Common myeloid progenitor, CD34-positive (primary cell): ENCODE results near the gene RELT.

Experiments
- CTCF ChIA-PET: fragments of 350-600 bp; sonication (Branson Sonifier 250); formaldehyde crosslinking; loops from one replicate; lab custom pipeline; 2021; ENCODE audit warnings: antibody characterized with exemption; lab: Charles Lee
- POLR2A ChIA-PET: fragments of 350-600 bp; sonication (Branson Sonifier 250); formaldehyde crosslinking; loops from one replicate; lab custom pipeline; 2021; ENCODE audit warnings: antibody characterized with exemption; lab: Charles Lee
- DNase-seq, 3 donors: peaks; one replicate each; pipeline versions ENCODE4 v3.0.0 to v3.0.0-alpha.2; 2013
- H3K27ac ChIP-seq, 2 experiments: 1 replicate in 1 of 2; 2 replicates in 1 of 2; pipeline ENCODE4 v1.7.0; 2013; ENCODE audit warnings: inconsistent platforms in 2 of 2, low read length in 2 of 2, mild to moderate bottlenecking in 2 of 2, low read depth in 1 of 2, moderate library complexity in 1 of 2; ENCODE audit not compliant: severe bottlenecking in 2 of 2, insufficient read depth in 1 of 2, poor library complexity in 1 of 2
- H3K27me3 ChIP-seq, 5 experiments: replicated peaks in 2 of 5; 1 replicate in 3 of 5; 2 replicates in 2 of 5; pipeline versions ENCODE4 v1.6.1 to v1.7.0; 2013; ENCODE audit warnings: low read length in 4 of 5, mild to moderate bottlenecking in 2 of 5, moderate library complexity in 2 of 5, inconsistent platforms in 1 of 5; ENCODE audit not compliant: insufficient read depth in 5 of 5, control insufficient read depth in 4 of 5
- H3K36me3 ChIP-seq, 4 experiments: 1 replicate in 2 of 4; 2 replicates in 2 of 4; pipeline versions ENCODE4 v1.6.1 to v1.7.0; 2013; ENCODE audit warnings: low read length in 3 of 4, control low read depth in 1 of 4, mild to moderate bottlenecking in 1 of 4; ENCODE audit not compliant: control insufficient read depth in 4 of 4, insufficient read depth in 4 of 4
- H3K4me1 ChIP-seq, 4 experiments: 1 replicate in 3 of 4; 2 replicates in 1 of 4; pipeline versions ENCODE4 v1.6.1 to v1.7.1; 2013; ENCODE audit warnings: low read length in 3 of 4, mild to moderate bottlenecking in 3 of 4, control low read depth in 1 of 4, inconsistent platforms in 1 of 4, moderate library complexity in 1 of 4; ENCODE audit not compliant: control insufficient read depth in 4 of 4, insufficient read depth in 4 of 4; ENCODE audit errors: control extremely low read depth in 1 of 4
- H3K4me3 ChIP-seq, 7 experiments: 1 replicate in 4 of 7; 2 replicates in 3 of 7; pipeline versions ENCODE4 v1.5.1 to v1.7.0; 2013; ENCODE audit warnings: mild to moderate bottlenecking in 7 of 7, low read length in 6 of 7, moderate library complexity in 6 of 7, inconsistent platforms in 2 of 7, low read depth in 2 of 7, control low read depth in 1 of 7; ENCODE audit not compliant: insufficient read depth in 4 of 7, control insufficient read depth in 1 of 7; ENCODE audit errors: extremely low read depth in 1 of 7
- H3K9me3 ChIP-seq, 5 experiments: 1 replicate in 4 of 5; 2 replicates in 1 of 5; pipeline versions ENCODE4 v1.6.1 to v1.7.1; 2013; ENCODE audit warnings: low read length in 4 of 5, mild to moderate bottlenecking in 2 of 5, inconsistent platforms in 1 of 5, low read depth in 1 of 5, moderate library complexity in 1 of 5; ENCODE audit not compliant: control insufficient read depth in 4 of 5, insufficient read depth in 2 of 5; ENCODE audit errors: control extremely low read depth in 1 of 5
- WGBS: methylation state at CpG from one replicate; pipeline ENCODE4 v1.1.5; 2013; ENCODE audit not compliant: insufficient coverage; 5-methylcytosine and 5-hydroxymethylcytosine counted together

RELT gene

DNA sequence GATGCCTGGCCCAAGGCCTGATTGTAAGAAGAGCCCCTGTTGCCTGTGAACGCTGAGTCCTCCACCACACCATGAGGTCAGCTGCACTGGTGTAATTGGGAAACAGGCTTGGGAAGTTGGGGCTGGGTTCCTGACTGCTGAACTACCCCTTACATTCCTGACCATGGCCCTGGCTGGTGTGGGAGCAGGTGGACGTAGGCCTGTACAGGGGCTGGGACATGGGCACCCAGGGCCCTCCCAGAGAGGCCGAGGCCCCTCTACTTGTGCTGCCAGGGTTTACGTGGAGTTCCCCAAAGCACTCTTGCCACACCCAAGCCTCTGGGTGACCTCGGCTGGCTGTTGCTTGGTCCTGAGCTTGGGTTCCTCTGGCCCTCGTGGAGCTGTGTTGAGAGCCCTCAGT lies 5.4 kb downstream of the RELT start:
- CTCF ChIA-PET, result interaction anchor here (0.7 to 1.3 kb wide), 3 partner anchors 8 to 223 kb away, joined by 3 to 4 read pairs (median 3); no protein-coding TSS in a partner anchor
- Histone ChIP-seq H3K27ac (no peak overlapping the region), H3K36me3 (peaks cover 0 to 48% (median 0%) of the 10 kb centered on the region in 4 experiments), H3K27me3 (no peaks in the 10 kb centered on the region), H3K4me3 (no peak overlapping the region), H3K9me3 (no peaks in the 10 kb centered on the region), H3K4me1 (peaks cover 14 to 100% (median 97%) of the 10 kb centered on the region in 4 experiments)
- 56% methylated on average over 6 of the region's 6 CpGs for WGBS
- no peak for DNase-seq
- POLR2A ChIA-PET, result no interaction called here

DNA sequence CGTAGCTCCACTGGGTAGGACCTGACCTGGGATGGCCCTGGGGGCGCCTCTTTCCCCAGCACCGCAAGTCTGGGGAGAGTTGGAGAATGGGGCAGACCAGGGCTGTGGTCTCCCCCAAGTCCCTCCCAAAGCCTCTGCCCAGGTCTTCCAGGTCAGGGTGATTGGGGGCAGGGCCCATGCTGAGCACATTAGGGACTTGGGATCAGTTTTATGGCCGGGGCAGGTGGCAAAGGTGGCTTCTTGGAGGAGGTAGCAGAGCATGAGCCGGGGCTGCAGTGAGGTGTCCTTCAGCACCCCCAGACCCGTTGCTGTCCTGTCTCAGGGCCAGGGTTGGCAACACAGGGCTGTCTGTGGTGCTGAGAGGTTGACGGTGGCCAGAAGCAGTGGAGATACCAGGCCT lies 6.0 kb downstream of the RELT start:
- no peaks in the 10 kb centered on the region for H3K27me3 ChIP-seq
- H3K9me3 ChIP-seq, result no peaks in the 10 kb centered on the region
- POLR2A ChIA-PET, result no interaction called here
- CTCF ChIA-PET, result interaction anchor here (0.8 to 1.4 kb wide), 5 partner anchors 9 to 223 kb away, joined by 3 to 5 read pairs (median 3); no protein-coding TSS in a partner anchor
- peaks cover 14 to 100% (median 99%) of the 10 kb centered on the region in 4 experiments for H3K4me1 ChIP-seq
- H3K4me3 ChIP-seq, result no peak overlapping the region
- no peak for DNase-seq
- 96% methylated on average over 7 of the region's 7 CpGs for WGBS
- peak overlapping the region in 1 of 2 experiments; percentile 41 for H3K27ac ChIP-seq
- peaks cover 0 to 49% (median 0%) of the 10 kb centered on the region in 4 experiments for H3K36me3 ChIP-seq

DNA sequence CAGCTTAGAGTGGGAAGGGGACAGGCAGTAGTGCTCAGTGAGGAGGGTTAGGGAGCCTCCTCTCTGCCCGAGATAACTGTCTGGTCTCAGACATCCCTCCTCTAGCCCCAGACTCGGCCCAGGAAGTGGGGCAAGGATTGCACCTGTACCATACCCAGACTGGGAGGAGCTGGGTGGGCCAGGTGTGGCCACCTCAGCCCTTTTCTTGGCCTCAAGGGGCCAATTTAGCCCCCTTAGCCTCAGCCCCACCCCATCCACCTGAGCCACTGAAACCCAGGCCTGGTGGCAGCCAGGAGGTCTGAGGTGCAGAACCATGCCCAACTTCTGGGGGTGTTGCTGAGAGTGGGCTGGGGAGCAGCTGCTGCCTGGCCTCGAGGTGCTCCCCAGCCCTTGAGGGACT lies 6.5 kb downstream of the RELT start:
- CTCF ChIA-PET, result interaction anchor here (0.8 to 1.6 kb wide), 11 partner anchors 10 to 110 kb away, joined by 3 to 7 read pairs (median 3); no protein-coding TSS in a partner anchor
- Histone ChIP-seq H3K9me3 (no peaks in the 10 kb centered on the region), H3K4me3 (peak overlapping the region in 1 of 7 experiments; percentile 14), H3K27me3 (no peaks in the 10 kb centered on the region), H3K27ac (peak overlapping the region in 1 of 2 experiments; percentile 41), H3K4me1 (peaks cover 14 to 100% (median 99%) of the 10 kb centered on the region in 4 experiments), H3K36me3 (peaks cover 0 to 49% (median 0%) of the 10 kb centered on the region in 4 experiments)
- 65% methylated on average over 3 of the region's 3 CpGs for WGBS
- no peak for DNase-seq
- POLR2A ChIA-PET, result interaction anchor here (0.5 to 0.9 kb wide), 2 partner anchors 9 to 921 kb away, joined by 3 to 5 read pairs; no protein-coding TSS in a partner anchor

DNA sequence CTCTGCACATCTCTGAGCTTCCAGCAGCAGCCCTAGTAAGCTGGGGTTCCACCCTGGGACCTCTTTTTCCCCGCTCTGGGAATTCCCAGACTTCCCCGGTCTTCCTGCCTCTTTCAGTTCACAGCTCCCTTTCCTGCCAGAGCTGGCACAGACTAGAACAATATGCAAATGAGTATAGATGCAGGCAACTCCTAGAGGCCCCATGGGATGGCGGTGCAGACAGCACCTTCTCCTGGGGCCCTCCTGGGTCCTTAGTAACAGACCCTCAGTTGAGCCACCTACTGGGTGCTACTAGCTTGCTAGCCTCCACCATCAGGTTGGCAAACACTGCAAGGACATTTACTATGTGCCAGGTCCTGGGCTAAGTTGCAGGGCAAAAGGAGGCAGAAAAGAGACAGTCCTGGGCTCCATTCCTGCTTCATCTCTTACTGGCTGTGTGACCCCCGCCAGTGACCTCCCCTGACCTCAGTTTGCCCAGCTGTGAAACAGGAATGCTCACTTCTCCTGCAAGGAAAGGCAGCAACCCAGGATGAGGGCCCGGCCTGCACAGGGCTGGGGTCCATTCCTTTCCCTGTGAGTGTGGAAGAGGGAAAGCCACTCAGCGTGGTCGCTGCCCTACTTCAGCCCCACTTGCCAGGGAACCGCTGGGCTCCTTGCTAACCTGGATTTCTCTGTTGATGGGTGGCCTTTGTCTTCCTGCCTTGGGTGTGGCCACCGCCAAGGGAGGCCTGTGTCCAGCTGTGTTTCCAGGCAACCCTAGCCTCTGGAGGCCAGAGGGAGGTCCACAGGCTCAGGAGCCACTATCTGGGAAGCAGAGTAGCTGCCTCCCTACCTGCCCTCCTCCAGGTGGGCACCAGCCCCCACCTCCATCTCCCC lies 7.3 kb downstream of the RELT start:
- CTCF ChIA-PET, result interaction anchor here (0.9 to 2.2 kb wide), 13 partner anchors 9 to 76 kb away, joined by 3 to 15 read pairs (median 4); no protein-coding TSS in a partner anchor
- Histone ChIP-seq H3K27me3 (no peaks in the 10 kb centered on the region), H3K36me3 (peaks cover 0 to 54% (median 0%) of the 10 kb centered on the region in 4 experiments), H3K27ac (peak overlapping the region; percentile 15 to 41), H3K9me3 (no peaks in the 10 kb centered on the region), H3K4me3 (peak overlapping the region in 2 of 7 experiments; percentile 10 to 14), H3K4me1 (peaks cover 14 to 100% (median 99%) of the 10 kb centered on the region in 4 experiments)
- DNase-seq, result no peak
- WGBS, result 92% methylated on average over 4 of the region's 9 CpGs
- POLR2A ChIA-PET, result interaction anchor here (0.5 to 0.9 kb wide), 3 partner anchors 9 to 922 kb away, joined by 3 to 5 read pairs (median 3); no protein-coding TSS in a partner anchor

DNA sequence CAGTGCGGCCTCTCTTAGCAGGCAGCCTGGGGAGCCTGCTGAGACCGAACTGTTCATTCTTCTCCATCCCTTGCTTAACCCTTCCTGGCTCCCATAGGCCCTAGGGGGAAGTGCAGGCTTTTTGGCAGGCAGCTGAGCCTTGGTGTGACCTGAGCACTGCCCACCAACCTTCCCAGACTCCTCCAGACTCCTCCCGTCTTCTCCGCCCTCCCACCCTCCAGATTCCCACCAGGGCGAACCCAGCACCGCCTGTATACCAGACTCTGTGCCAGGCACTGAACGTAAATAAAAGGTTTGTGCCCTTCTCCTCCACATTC lies 7.9 kb downstream of the RELT start:
- 100% methylated on average over 6 of the region's 7 CpGs for WGBS
- peak overlapping the region in 1 of 7 experiments; percentile 11 for H3K4me3 ChIP-seq
- H3K4me1 ChIP-seq, result peaks cover 12 to 100% (median 99%) of the 10 kb centered on the region in 4 experiments
- H3K27ac ChIP-seq, result peak overlapping the region in 1 of 2 experiments; percentile 15
- DNase-seq, result no peak
- CTCF ChIA-PET, result interaction anchor here (0.9 to 2.2 kb wide), 7 partner anchors 9 to 79 kb away, joined by 3 to 15 read pairs (median 4); no protein-coding TSS in a partner anchor
- peaks cover 0 to 52% (median 0%) of the 10 kb centered on the region in 4 experiments for H3K36me3 ChIP-seq
- no peaks in the 10 kb centered on the region for H3K9me3 ChIP-seq
- H3K27me3 ChIP-seq, result no peaks in the 10 kb centered on the region
- POLR2A ChIA-PET, result interaction anchor here (0.7 kb wide), 1 partner anchor 8 kb away, joined by 3 read pairs; no protein-coding TSS in a partner anchor

DNA sequence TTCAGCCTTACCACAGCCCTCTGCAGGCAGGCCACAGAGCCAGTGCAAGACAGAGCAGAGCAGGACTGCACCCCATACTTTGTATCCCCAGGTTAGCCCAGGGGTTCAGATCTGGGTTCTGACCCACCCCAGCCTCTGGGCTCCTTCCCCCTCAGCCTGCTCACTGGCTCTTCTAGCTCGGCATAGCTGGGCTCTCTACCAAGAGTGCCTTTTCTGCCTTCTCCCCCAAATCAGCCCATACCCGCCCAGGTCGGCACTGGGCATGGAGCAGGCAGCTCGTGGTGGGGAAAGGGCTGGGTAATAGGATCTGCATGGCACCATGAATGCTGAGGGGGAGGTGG lies 8.3 kb downstream of the RELT start:
- 27% methylated on average over 3 of the region's 4 CpGs for WGBS
- Histone ChIP-seq H3K4me1 (peaks cover 12 to 100% (median 99%) of the 10 kb centered on the region in 4 experiments), H3K9me3 (no peaks in the 10 kb centered on the region), H3K36me3 (peaks cover 0 to 52% (median 0%) of the 10 kb centered on the region in 4 experiments), H3K4me3 (peak overlapping the region in 3 of 7 experiments; percentile 11 to 42 (median 33)), H3K27me3 (no peaks in the 10 kb centered on the region), H3K27ac (peak overlapping the region in 1 of 2 experiments; percentile 81)
- POLR2A ChIA-PET, result interaction anchor here (0.7 to 1.5 kb wide), 3 partner anchors 8 to 61 kb away, joined by 3 to 17 read pairs (median 5); partner anchors contain the start of gene RELT
- CTCF ChIA-PET, result interaction anchor here (0.9 to 2.2 kb wide), 9 partner anchors 9 to 79 kb away, joined by 3 to 15 read pairs (median 4); no protein-coding TSS in a partner anchor
- no peak for DNase-seq
